SK-N-SH treated with all-trans-retinoic acid at 6 μM for 48 hours (cell line): ENCODE measurements around the gene FARS2.

Experiments
- ATAC-seq: fragments of 200-7000 bp; cut with Tn5 transposase; 3 replicates; pipeline ENCODE4 v1.9.1; 2020; ENCODE audit warnings: mild to moderate bottlenecking, moderate library complexity
- ARNTL ChIP-seq: fragments of 450-650 bp; formaldehyde crosslinking; IDR thresholded peaks from 2 replicates; pipeline ENCODE4 v1.5.0; 2020; ENCODE audit warnings: low read depth, mild to moderate bottlenecking, moderate library complexity, borderline replicate concordance
- BACH2 ChIP-seq: fragments of 250-450 bp; sonication (Bioruptor Pico); IDR thresholded peaks from 2 replicates; pipeline ENCODE4 v1.9.0; 2021; ENCODE audit warnings: mild to moderate bottlenecking, borderline replicate concordance
- CSDC2 ChIP-seq: fragments of 250-450 bp; sonication (Bioruptor Pico); IDR thresholded peaks from 2 replicates; pipeline ENCODE4 v1.5.0; 2020; ENCODE audit warnings: mild to moderate bottlenecking, moderate library complexity
- ESRRG ChIP-seq: fragments of 250-450 bp; sonication (Bioruptor Pico); IDR thresholded peaks from 2 replicates; pipeline ENCODE4 v1.6.1; 2021; ENCODE audit warnings: mild to moderate bottlenecking
- GLIS3 ChIP-seq: fragments of 250-450 bp; sonication (Bioruptor Pico); IDR thresholded peaks from 2 replicates; pipeline ENCODE4 v1.5.0; 2020; ENCODE audit warnings: mild to moderate bottlenecking, moderate library complexity
- ISL1 ChIP-seq: fragments of 250-450 bp; sonication (Bioruptor Pico); IDR thresholded peaks from 2 replicates; pipeline ENCODE4 v2.1.2; 2022; ENCODE audit warnings: mild to moderate bottlenecking, moderate library complexity
- OSR1 ChIP-seq: fragments of 250-450 bp; sonication (Bioruptor Pico); IDR thresholded peaks from 2 replicates; pipeline ENCODE4 v1.8.0; 2022; ENCODE audit warnings: moderate library complexity, mild to moderate bottlenecking, inconsistent platforms
- PPARA ChIP-seq: fragments of 250-450 bp; sonication (Bioruptor Pico); IDR thresholded peaks from 2 replicates; pipeline ENCODE4 v1.5.0; 2020; ENCODE audit warnings: mild to moderate bottlenecking, borderline replicate concordance
- RARB ChIP-seq: fragments of 250-450 bp; sonication (Bioruptor Pico); IDR thresholded peaks from 2 replicates; pipeline ENCODE4 v1.8.0; 2021; ENCODE audit warnings: mild to moderate bottlenecking, moderate library complexity
- TCF4 ChIP-seq: fragments of 250-450 bp; sonication (Bioruptor Pico); IDR thresholded peaks from 2 replicates; pipeline ENCODE4 v1.8.0; 2021; ENCODE audit warnings: mild to moderate bottlenecking, moderate library complexity, borderline replicate concordance
- TOX ChIP-seq: fragments of 250-450 bp; sonication (Bioruptor Pico); IDR thresholded peaks from 2 replicates; pipeline ENCODE4 v1.8.0; 2021; ENCODE audit warnings: mild to moderate bottlenecking, moderate library complexity, borderline replicate concordance
- ZC3H10 ChIP-seq: fragments of 250-450 bp; sonication (Bioruptor Pico); IDR thresholded peaks from 2 replicates; pipeline ENCODE4 v1.5.1; 2021; ENCODE audit warnings: mild to moderate bottlenecking, moderate library complexity
- ZFP3 ChIP-seq: fragments of 250-450 bp; sonication (Bioruptor Pico); IDR thresholded peaks from 2 replicates; pipeline ENCODE4 v1.5.0; 2020; ENCODE audit warnings: mild to moderate bottlenecking, moderate library complexity
- ZNF8 ChIP-seq: fragments of 450-650 bp; formaldehyde crosslinking; IDR thresholded peaks from 2 replicates; pipeline ENCODE4 v1.5.0; 2020; ENCODE audit warnings: mild to moderate bottlenecking, moderate library complexity
- TF ChIP-seq, protein P1 (sequence below): fragments of 250-450 bp; sonication (Bioruptor Pico); IDR thresholded peaks from 2 replicates; pipeline ENCODE4 v1.5.1; 2020; ENCODE audit warnings: low read depth, mild to moderate bottlenecking, moderate library complexity
- TF ChIP-seq, protein P2 (sequence below): fragments of 250-450 bp; sonication (Bioruptor Pico); IDR thresholded peaks from 2 replicates; pipeline ENCODE4 v1.5.1; 2021; ENCODE audit warnings: mild to moderate bottlenecking, moderate library complexity
- TF ChIP-seq, protein P3 (sequence below): fragments of 250-450 bp; sonication (Bioruptor Pico); IDR thresholded peaks from 2 replicates; pipeline ENCODE4 v1.8.0; 2021; ENCODE audit warnings: low read depth, mild to moderate bottlenecking, moderate library complexity, borderline replicate concordance
- TF ChIP-seq, protein P4 (sequence below): fragments of 250-450 bp; sonication (Bioruptor Pico); IDR thresholded peaks from 2 replicates; pipeline ENCODE4 v1.8.0; 2020; ENCODE audit warnings: mild to moderate bottlenecking, moderate library complexity, borderline replicate concordance
- TF ChIP-seq, protein P5 (sequence below): fragments of 250-450 bp; sonication (Bioruptor Pico); IDR thresholded peaks from 2 replicates; pipeline ENCODE4 v1.5.0; 2020; ENCODE audit warnings: mild to moderate bottlenecking, moderate library complexity

Gene FARS2

DNA sequence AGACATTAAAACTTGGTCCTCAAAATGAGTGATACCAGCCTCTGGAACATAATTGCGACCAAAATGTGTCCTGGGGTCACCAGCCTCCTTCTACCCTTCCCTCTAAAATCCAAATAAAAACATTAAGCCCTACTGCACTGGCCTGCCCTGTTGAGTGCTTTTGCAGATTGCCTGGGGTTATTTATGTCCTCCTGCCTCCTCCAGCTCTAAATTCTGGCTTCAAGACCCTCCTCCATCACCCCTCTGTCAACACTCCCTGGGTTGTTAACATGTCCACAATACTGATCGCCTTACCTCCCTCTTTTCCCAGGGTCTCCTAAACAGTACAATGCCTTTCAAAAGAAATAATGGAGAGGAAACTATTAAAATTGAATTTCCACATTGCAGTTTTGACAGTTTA is 418.0 kb downstream of the FARS2 start:
- ATAC-seq, result no peak
- no peak for TF ChIP-seq CSDC2 (CRISPR knock-in tag)
- no peak for TF ChIP-seq ARNTL (CRISPR knock-in tag)
- TF ChIP-seq, protein P1, sequence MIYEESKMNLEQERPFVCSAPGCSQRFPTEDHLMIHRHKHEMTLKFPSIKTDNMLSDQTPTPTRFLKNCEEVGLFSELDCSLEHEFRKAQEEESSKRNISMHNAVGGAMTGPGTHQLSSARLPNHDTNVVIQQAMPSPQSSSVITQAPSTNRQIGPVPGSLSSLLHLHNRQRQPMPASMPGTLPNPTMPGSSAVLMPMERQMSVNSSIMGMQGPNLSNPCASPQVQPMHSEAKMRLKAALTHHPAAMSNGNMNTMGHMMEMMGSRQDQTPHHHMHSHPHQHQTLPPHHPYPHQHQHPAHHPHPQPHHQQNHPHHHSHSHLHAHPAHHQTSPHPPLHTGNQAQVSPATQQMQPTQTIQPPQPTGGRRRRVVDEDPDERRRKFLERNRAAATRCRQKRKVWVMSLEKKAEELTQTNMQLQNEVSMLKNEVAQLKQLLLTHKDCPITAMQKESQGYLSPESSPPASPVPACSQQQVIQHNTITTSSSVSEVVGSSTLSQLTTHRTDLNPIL, result no peak

DNA sequence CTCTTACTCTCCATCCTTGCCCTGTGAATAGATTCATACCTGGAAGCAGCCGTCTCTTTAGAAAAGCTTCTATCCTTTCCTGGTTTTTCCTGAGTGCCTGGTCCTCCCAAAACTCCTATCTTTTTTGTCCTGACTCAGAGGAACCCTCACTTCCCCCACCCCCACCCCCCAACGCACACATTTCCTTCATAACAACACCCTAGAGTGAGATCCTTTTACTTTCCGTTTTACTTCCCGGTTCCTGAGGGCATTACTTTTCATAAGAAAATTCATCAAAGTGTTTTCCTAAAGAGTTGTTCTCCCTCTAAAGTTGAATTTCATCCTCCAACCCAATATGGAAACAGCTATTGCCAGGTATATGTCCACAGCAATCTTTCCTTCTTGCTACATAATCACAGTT is 418.4 kb downstream of the FARS2 start:
- TF ChIP-seq, protein P2, sequence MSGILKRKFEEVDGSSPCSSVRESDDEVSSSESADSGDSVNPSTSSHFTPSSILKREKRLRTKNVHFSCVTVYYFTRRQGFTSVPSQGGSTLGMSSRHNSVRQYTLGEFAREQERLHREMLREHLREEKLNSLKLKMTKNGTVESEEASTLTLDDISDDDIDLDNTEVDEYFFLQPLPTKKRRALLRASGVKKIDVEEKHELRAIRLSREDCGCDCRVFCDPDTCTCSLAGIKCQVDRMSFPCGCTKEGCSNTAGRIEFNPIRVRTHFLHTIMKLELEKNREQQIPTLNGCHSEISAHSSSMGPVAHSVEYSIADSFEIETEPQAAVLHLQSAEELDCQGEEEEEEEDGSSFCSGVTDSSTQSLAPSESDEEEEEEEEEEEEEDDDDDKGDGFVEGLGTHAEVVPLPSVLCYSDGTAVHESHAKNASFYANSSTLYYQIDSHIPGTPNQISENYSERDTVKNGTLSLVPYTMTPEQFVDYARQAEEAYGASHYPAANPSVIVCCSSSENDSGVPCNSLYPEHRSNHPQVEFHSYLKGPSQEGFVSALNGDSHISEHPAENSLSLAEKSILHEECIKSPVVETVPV (CRISPR knock-in tag), result no peak
- TF ChIP-seq ARNTL (CRISPR knock-in tag) (no peak), ESRRG (CRISPR knock-in tag) (no peak)
- TF ChIP-seq, all 23 proteins: peak for 0
- ATAC-seq, result no peak

DNA sequence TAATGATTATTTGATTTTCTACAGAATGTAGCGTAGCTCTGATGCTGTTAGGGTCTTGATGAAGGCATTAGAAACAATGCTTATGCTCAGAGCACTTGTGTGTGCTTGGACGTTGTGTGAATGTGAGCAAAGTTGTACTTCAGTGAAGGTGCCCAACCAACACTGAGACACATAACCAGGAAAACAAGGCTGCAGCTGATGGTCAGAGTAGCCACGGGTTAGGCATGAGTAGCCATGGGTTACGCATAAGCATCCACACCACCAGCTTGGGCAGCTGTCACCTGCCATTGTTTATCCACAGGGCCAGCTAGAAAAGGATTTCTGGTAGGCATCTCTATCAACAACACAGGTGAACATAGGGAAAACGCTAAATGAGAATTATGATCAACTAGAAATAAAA is 418.8 kb downstream of the FARS2 start:
- TF ChIP-seq ZNF8 (CRISPR knock-in tag) (no peak), ESRRG (CRISPR knock-in tag) (no peak), BACH2 (CRISPR knock-in tag) (no peak)
- TF ChIP-seq, protein P3, sequence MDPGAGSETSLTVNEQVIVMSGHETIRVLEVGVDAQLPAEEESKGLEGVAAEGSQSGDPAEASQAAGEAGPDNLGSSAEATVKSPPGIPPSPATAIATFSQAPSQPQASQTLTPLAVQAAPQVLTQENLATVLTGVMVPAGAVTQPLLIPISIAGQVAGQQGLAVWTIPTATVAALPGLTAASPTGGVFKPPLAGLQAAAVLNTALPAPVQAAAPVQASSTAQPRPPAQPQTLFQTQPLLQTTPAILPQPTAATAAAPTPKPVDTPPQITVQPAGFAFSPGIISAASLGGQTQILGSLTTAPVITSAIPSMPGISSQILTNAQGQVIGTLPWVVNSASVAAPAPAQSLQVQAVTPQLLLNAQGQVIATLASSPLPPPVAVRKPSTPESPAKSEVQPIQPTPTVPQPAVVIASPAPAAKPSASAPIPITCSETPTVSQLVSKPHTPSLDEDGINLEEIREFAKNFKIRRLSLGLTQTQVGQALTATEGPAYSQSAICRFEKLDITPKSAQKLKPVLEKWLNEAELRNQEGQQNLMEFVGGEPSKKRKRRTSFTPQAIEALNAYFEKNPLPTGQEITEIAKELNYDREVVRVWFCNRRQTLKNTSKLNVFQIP (CRISPR knock-in tag), result no peak

GRCh38 chr6:5681480-5681879 is 420.2 kb downstream of the FARS2 start:
- no peak for ATAC-seq
- TF ChIP-seq ZFP3 (CRISPR knock-in tag) (no peak), OSR1 (CRISPR knock-in tag) (no peak), ISL1 (CRISPR knock-in tag) (no peak), PPARA (CRISPR knock-in tag) (no peak), GLIS3 (CRISPR knock-in tag) (no peak), CSDC2 (CRISPR knock-in tag) (no peak), BACH2 (CRISPR knock-in tag) (no peak), ARNTL (CRISPR knock-in tag) (no peak), ESRRG (CRISPR knock-in tag) (no peak), ZNF8 (CRISPR knock-in tag) (no peak), RARB (CRISPR knock-in tag) (no peak), TOX (no peak), TCF4 (CRISPR knock-in tag) (no peak), ZC3H10 (CRISPR knock-in tag) (no peak)
- TF ChIP-seq, protein P4, sequence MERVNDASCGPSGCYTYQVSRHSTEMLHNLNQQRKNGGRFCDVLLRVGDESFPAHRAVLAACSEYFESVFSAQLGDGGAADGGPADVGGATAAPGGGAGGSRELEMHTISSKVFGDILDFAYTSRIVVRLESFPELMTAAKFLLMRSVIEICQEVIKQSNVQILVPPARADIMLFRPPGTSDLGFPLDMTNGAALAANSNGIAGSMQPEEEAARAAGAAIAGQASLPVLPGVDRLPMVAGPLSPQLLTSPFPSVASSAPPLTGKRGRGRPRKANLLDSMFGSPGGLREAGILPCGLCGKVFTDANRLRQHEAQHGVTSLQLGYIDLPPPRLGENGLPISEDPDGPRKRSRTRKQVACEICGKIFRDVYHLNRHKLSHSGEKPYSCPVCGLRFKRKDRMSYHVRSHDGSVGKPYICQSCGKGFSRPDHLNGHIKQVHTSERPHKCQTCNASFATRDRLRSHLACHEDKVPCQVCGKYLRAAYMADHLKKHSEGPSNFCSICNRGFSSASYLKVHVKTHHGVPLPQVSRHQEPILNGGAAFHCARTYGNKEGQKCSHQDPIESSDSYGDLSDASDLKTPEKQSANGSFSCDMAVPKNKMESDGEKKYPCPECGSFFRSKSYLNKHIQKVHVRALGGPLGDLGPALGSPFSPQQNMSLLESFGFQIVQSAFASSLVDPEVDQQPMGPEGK, result no peak
- TF ChIP-seq, protein P3 (CRISPR knock-in tag), result no peak
- TF ChIP-seq, protein P1, result no peak
- TF ChIP-seq, protein P5, sequence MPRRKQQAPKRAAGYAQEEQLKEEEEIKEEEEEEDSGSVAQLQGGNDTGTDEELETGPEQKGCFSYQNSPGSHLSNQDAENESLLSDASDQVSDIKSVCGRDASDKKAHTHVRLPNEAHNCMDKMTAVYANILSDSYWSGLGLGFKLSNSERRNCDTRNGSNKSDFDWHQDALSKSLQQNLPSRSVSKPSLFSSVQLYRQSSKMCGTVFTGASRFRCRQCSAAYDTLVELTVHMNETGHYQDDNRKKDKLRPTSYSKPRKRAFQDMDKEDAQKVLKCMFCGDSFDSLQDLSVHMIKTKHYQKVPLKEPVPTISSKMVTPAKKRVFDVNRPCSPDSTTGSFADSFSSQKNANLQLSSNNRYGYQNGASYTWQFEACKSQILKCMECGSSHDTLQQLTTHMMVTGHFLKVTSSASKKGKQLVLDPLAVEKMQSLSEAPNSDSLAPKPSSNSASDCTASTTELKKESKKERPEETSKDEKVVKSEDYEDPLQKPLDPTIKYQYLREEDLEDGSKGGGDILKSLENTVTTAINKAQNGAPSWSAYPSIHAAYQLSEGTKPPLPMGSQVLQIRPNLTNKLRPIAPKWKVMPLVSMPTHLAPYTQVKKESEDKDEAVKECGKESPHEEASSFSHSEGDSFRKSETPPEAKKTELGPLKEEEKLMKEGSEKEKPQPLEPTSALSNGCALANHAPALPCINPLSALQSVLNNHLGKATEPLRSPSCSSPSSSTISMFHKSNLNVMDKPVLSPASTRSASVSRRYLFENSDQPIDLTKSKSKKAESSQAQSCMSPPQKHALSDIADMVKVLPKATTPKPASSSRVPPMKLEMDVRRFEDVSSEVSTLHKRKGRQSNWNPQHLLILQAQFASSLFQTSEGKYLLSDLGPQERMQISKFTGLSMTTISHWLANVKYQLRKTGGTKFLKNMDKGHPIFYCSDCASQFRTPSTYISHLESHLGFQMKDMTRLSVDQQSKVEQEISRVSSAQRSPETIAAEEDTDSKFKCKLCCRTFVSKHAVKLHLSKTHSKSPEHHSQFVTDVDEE (CRISPR knock-in tag), result no peak

More for the DNA sequence above, 418.8 kb downstream of the FARS2 start:
- ATAC-seq, result no peak
